Measurements from ENCODE around the gene EEF2.

EEF2 gene

GRCh38 chr19:3983936-3984583 lies 1.2 kb downstream of the EEF2 start:
- DNase-seq = no peak

- DNase-seq = no peak
Measured at GRCh38 chr19:3983542-3983914, 1.7 kb downstream of the EEF2 start.

GRCh38 chr19:3982701-3983541 lies 2.3 kb downstream of the EEF2 start:
- DNase-seq = no peak

GRCh38 chr19:3981736-3982681 lies 3.3 kb downstream of the EEF2 start:
- no peak for DNase-seq

- DNase-seq = no peak
Measured at GRCh38 chr19:3981373-3981735, 3.9 kb downstream of the EEF2 start.

GRCh38 chr19:3980353-3981251 lies 4.7 kb downstream of the EEF2 start:
- no peak for DNase-seq

- DNase-seq = no peak
Measured at GRCh38 chr19:3979674-3980352, 5.5 kb downstream of the EEF2 start.

- peak; percentile 14 for DNase-seq
Measured at GRCh38 chr19:3979289-3979673, 6.0 kb downstream of the EEF2 start.

- no peak for DNase-seq
Measured at GRCh38 chr19:3978145-3978544, 7.1 kb downstream of the EEF2 start.

GRCh38 chr19:3977242-3978143 lies 7.8 kb downstream of the EEF2 start:
- peak; percentile 15 for DNase-seq

- no peak for DNase-seq
Measured at GRCh38 chr19:3976495-3977241, 8.6 kb downstream of the EEF2 start.

- DNase-seq = no peak
Measured at GRCh38 chr19:3975637-3976087, 9.6 kb downstream of the EEF2 start.

- no peak for DNase-seq
Measured at GRCh38 chr19:3975144-3975543, 10.1 kb downstream of the EEF2 start.

GRCh38 chr19:3970808-3971598 lies 14.3 kb downstream of the EEF2 start, which contains the start of gene DAPK3:
Gene DAPK3 (minus strand): TSS chr19:3971099. CDS start chr19:3969735, 1,364 bp downstream.
- DNase-seq = peak; percentile 92

GRCh38 chr19:3970313-3970807 lies 14.9 kb downstream of the EEF2 start:
- no peak for DNase-seq

- DNase-seq = no peak
Measured at GRCh38 chr19:3969435-3970312, 15.6 kb downstream of the EEF2 start.
